HG02885 (cell line): ENCODE data around the gene SEMA3C.

Experiments
- ATAC-seq: cut with Tn5 transposase; IDR thresholded peaks from one replicate; pipeline ENCODE4 v1.9.1; 2021; ENCODE audit warnings: mild to moderate bottlenecking; ENCODE audit not compliant: unreplicated experiment, poor library complexity

Gene SEMA3C

GRCh38 chr7:80763704-80764103 is 155.1 kb downstream of the SEMA3C start:
- no peak for ATAC-seq

GRCh38 chr7:80763289-80763688 is 155.6 kb downstream of the SEMA3C start:
- no peak for ATAC-seq

GRCh38 chr7:80760292-80760691 is 158.6 kb downstream of the SEMA3C start:
- ATAC-seq: no peak

- ATAC-seq: no peak
These were observed 165.7 kb downstream of the SEMA3C start for GRCh38 chr7:80752954-80753690.

GRCh38 chr7:80749270-80749669 is 169.6 kb downstream of the SEMA3C start:
- no peak for ATAC-seq

- no peak for ATAC-seq
These were observed 170.3 kb downstream of the SEMA3C start for GRCh38 chr7:80748363-80749042.

GRCh38 chr7:80740778-80741545 is 177.9 kb downstream of the SEMA3C start:
- no peak for ATAC-seq

GRCh38 chr7:80736371-80737125 is 182.3 kb downstream of the SEMA3C start:
- no peak for ATAC-seq

GRCh38 chr7:80735330-80735729 is 183.5 kb downstream of the SEMA3C start:
- no peak for ATAC-seq

GRCh38 chr7:80734011-80734410 is 184.8 kb downstream of the SEMA3C start:
- no peak for ATAC-seq

- no peak for ATAC-seq
These were observed 185.4 kb downstream of the SEMA3C start for GRCh38 chr7:80733333-80733915.

- no peak for ATAC-seq
These were observed 186.2 kb downstream of the SEMA3C start for GRCh38 chr7:80732630-80733029.

GRCh38 chr7:80731281-80731680 is 187.6 kb downstream of the SEMA3C start:
- ATAC-seq: no peak

GRCh38 chr7:80729591-80730320 is 189.1 kb downstream of the SEMA3C start:
- no peak for ATAC-seq

GRCh38 chr7:80726666-80727065 is 192.2 kb downstream of the SEMA3C start:
- ATAC-seq: no peak

- ATAC-seq: no peak
These were observed 193.7 kb downstream of the SEMA3C start for GRCh38 chr7:80725181-80725611.

- ATAC-seq: no peak
These were observed 194.5 kb downstream of the SEMA3C start for GRCh38 chr7:80724249-80724871.

GRCh38 chr7:80722616-80723195 is 196.1 kb downstream of the SEMA3C start:
- no peak for ATAC-seq
